Vagina (tissue), 2 donors: Measurements from ENCODE around the gene GZF1. TPM values are rescaled to one million over a fixed set of nuclear protein-coding genes. Genes with fewer than 3 reads are reported as not detected.

Source experiments
- DNase-seq, 2 donors: peaks; one replicate each; pipeline ENCODE4 v3.0.0-alpha.2; 2017; ENCODE audit errors: extremely low spot score in 2 of 2
- H3K27ac ChIP-seq: fragments of 200-600 bp; sonication (generic); one replicate; pipeline ENCODE4 v1.5.1; 2019
- H3K27me3 ChIP-seq: fragments of 200-600 bp; sonication (generic); one replicate; pipeline ENCODE4 v1.5.1; 2019
- H3K36me3 ChIP-seq, 2 donors: fragments of 200-600 bp; sonication (generic); one replicate each; pipeline ENCODE4 v1.5.1; 2017 to 2019
- H3K4me1 ChIP-seq: fragments of 200-600 bp; sonication (generic); one replicate; pipeline ENCODE4 v1.5.1; 2019
- H3K4me3 ChIP-seq, 2 donors: fragments of 200-600 bp; sonication (generic); 1 replicate in 1 of 2; 2 replicates in 1 of 2; pipeline ENCODE4 v1.5.1; 2016 to 2019
- H3K9me3 ChIP-seq: fragments of 200-600 bp; sonication (generic); one replicate; pipeline ENCODE4 v1.5.1; 2019
- POLR2A ChIP-seq, 2 donors: fragments of 450-650 bp; IDR thresholded peaks; one replicate each; pipeline ENCODE4 v1.6.1; 2017; ENCODE audit warnings: antibody characterized with exemption in 2 of 2, mild to moderate bottlenecking in 2 of 2, moderate library complexity in 2 of 2
- POLR2AphosphoS5 ChIP-seq, 2 donors: sonication (generic); formaldehyde crosslinking; IDR thresholded peaks; one replicate each; pipeline ENCODE4 v1.9.0; 2017; ENCODE audit warnings: antibody characterized with exemption in 2 of 2, mild to moderate bottlenecking in 2 of 2, low read depth in 1 of 2; ENCODE audit not compliant: insufficient read depth in 1 of 2
- intact Hi-C: fragments of 100-400 bp; cut with DNase I; formaldehyde crosslinking; loops from one replicate; pipeline ENCODE4 v1.15.1; 2023
- total RNA-seq: library from RNA; depleted of rRNA; stranded (reverse); fragments of >200 nt; gene quantifications from one replicate; pipeline ENCODE4 v1.2.3, GENCODE V29; 2016
- TF ChIP-seq, protein P1 (sequence below), 3 experiments: fragments of 450-650 bp in 2 of 3; fragments of 200-600 bp in 1 of 3; sonication (generic) in 1 of 3; IDR thresholded peaks; one replicate each; pipeline ENCODE4 v1.5.1; 2017 to 2019; ENCODE audit warnings: antibody characterized with exemption in 3 of 3, mild to moderate bottlenecking in 2 of 3, moderate library complexity in 2 of 3

GZF1 gene
- total RNA-seq, 1 donor from 2014 or later: 20.9 TPM

DNA sequence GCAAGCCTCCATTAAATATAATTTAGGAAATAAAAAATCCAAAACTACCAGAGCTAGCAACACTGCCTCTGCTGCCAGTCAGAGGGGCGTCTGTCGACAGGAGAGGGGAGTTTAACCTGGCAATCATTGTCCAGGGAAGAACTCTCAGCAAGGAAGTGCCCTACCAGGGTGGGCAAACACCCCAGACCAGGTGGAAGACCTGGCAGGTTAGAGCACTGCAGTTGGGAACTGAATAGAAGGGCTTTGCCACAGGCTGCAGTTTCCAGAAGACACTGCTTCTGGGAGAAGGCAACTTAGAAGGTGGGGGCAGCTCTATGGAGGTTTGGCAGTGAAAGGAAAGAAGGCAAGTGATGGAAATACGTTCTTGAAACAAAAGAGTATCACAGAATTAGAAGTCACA is 47.8 kb downstream of the GZF1 start:
- Histone ChIP-seq H3K36me3 (no peaks in the 10 kb centered on the region), H3K27me3 (no peaks in the 10 kb centered on the region), H3K9me3 (no peaks in the 10 kb centered on the region), H3K4me3 (no peak overlapping the region), H3K27ac (no peak overlapping the region), H3K4me1 (peaks cover 14% of the 10 kb centered on the region)
- intact Hi-C loops: no loop called here
- TF ChIP-seq POLR2AphosphoS5 (IDR thresholded peaks at IDR 0.05; ENCODE audit: insufficient read depth in 1 of 2, low read depth in 1 of 2) (no peak), POLR2A (IDR thresholded peaks at IDR 0.05) (no peak)
- TF ChIP-seq, protein P1, sequence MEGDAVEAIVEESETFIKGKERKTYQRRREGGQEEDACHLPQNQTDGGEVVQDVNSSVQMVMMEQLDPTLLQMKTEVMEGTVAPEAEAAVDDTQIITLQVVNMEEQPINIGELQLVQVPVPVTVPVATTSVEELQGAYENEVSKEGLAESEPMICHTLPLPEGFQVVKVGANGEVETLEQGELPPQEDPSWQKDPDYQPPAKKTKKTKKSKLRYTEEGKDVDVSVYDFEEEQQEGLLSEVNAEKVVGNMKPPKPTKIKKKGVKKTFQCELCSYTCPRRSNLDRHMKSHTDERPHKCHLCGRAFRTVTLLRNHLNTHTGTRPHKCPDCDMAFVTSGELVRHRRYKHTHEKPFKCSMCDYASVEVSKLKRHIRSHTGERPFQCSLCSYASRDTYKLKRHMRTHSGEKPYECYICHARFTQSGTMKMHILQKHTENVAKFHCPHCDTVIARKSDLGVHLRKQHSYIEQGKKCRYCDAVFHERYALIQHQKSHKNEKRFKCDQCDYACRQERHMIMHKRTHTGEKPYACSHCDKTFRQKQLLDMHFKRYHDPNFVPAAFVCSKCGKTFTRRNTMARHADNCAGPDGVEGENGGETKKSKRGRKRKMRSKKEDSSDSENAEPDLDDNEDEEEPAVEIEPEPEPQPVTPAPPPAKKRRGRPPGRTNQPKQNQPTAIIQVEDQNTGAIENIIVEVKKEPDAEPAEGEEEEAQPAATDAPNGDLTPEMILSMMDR (IDR thresholded peaks at IDR 0.05): no peak
- no peak for DNase-seq

DNA sequence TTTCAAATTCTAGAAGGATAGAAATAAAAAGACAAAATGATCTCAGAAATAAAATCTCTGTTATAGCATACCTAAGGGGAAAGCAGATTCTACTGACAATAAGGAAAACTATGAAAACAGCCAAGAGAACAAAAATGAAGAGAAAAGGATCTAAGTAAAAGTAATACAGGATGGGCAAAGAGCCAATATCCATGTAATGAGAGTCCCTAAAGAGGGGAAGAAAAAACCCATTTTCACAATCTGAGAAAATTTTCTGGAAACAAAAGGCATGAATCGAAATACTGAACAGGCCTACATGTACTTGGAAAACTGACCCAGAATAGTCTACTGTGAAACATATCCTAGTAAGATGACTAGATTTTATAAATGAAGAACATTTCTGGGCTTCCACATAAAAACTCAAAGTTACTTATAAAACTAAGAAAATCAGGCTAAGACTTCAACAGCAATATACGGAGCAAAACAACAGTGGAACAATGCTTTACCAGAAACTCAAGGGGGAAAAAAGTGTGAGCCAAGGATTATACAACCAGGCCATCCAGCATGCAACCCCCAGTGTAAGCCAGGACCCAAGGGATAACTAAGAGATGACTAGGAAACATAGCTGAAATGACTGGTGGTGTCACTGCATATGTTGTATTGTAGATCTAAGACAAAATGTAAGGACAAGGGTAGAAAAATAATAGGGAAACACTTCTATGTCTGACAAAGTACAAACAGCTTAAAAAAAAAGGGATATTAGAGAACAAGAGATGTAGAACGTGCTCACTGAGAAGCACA is 49.1 kb downstream of the GZF1 start:
- H3K27ac ChIP-seq: no peak overlapping the region
- peaks cover 23% of the 10 kb centered on the region for H3K4me1 ChIP-seq
- DNase-seq: no peak
- H3K36me3 ChIP-seq: no peaks in the 10 kb centered on the region
- intact Hi-C loops: no loop called here
- TF ChIP-seq, protein P1 (IDR thresholded peaks at IDR 0.05): no peak
- TF ChIP-seq POLR2A (IDR thresholded peaks at IDR 0.05): no peak
- no peak for TF ChIP-seq POLR2AphosphoS5 (IDR thresholded peaks at IDR 0.05; ENCODE audit: insufficient read depth in 1 of 2, low read depth in 1 of 2)
- H3K9me3 ChIP-seq: no peaks in the 10 kb centered on the region
- H3K27me3 ChIP-seq: no peaks in the 10 kb centered on the region
- H3K4me3 ChIP-seq: no peak overlapping the region

DNA sequence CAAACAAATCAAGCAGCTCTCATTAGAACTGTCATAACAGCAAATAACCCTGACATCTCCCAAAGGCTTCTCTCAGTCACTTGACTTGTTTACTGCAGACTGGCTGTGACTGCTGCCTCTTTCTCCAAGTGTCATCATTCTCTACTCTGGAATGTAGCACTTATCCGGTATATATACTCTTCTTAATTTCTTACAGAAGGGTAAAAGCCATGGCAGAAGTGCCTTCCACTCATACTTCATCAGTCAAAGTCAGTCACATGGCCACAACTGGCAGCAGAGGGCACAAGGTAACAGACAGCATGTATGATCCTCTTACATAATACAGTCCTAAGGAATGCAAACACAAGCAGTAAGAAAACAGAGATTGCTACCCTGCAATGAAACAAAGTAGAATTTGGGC is 50.0 kb downstream of the GZF1 start:
- Histone ChIP-seq H3K36me3 (no peaks in the 10 kb centered on the region), H3K9me3 (no peaks in the 10 kb centered on the region), H3K27me3 (no peaks in the 10 kb centered on the region), H3K27ac (no peak overlapping the region), H3K4me1 (peaks cover 23% of the 10 kb centered on the region), H3K4me3 (no peak overlapping the region)
- intact Hi-C loops: no loop called here
- TF ChIP-seq, protein P1 (IDR thresholded peaks at IDR 0.05): no peak
- TF ChIP-seq POLR2A (IDR thresholded peaks at IDR 0.05) (no peak), POLR2AphosphoS5 (IDR thresholded peaks at IDR 0.05; ENCODE audit: insufficient read depth in 1 of 2, low read depth in 1 of 2) (no peak)
- DNase-seq: no peak

DNA sequence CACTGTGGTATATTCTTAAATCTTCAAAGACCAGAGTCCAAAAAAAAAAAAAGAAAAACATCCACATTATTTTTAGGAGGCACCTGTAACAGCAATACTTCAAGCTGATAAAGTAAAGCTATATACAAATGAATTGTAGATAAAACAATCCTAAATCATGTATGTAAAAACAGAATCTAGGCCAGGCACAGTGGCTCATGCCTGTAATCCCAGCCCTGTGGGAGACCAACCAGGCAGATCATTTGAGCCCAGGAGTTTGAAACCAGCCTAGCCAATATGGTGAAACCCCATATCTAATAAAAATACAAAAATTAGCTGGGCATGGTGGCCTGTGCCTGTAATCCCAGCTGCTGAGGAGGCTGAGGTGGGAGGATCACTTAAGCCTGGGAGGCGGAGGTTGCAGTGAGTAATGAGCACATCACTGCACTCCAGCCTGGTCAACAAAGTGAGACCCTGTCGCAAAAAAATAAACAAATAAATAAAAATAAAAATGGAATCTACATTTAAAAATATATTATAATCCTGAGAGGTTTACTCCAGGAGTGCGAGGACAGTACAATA is 52.0 kb downstream of the GZF1 start:
- no peaks in the 10 kb centered on the region for H3K27me3 ChIP-seq
- TF ChIP-seq, protein P1 (IDR thresholded peaks at IDR 0.05): no peak
- TF ChIP-seq POLR2AphosphoS5 (IDR thresholded peaks at IDR 0.05; ENCODE audit: insufficient read depth in 1 of 2, low read depth in 1 of 2) (no peak), POLR2A (IDR thresholded peaks at IDR 0.05) (no peak)
- H3K4me1 ChIP-seq: peaks cover 41% of the 10 kb centered on the region
- no peak for DNase-seq
- no peaks in the 10 kb centered on the region for H3K9me3 ChIP-seq
- H3K27ac ChIP-seq: no peak overlapping the region
- intact Hi-C loops: no loop called here
- H3K36me3 ChIP-seq: no peaks in the 10 kb centered on the region
- H3K4me3 ChIP-seq: no peak overlapping the region
